ENCODE measurements around the gene KIR3DL2.

GRCh38 chr19:54905803-54906511 lies 55.7 kb downstream of the KIR3DL2 start, which contains the start of gene NCR1:
- TF ChIP-seq CTCF (IDR thresholded peaks at IDR 0.05) (no peak), POLR2A (IDR thresholded peaks at IDR 0.05) (no peak), POLR2AphosphoS5 (IDR thresholded peaks at IDR 0.05) (no peak)

Measured in breast epithelium (tissue), 3 donors.